Hepatocyte (in vitro differentiated cells): ENCODE measurements around the gene CORO2B. TPM values are rescaled to one million over a fixed set of nuclear protein-coding genes. Genes with fewer than 3 reads are reported as not detected.

ENCODE experiments used
- DNase-seq: peaks from one replicate; pipeline ENCODE4 v3.0.0-alpha.2; 2016; ENCODE audit warnings: low spot score
- H2AFZ ChIP-seq: fragments of 200-600 bp; sonication (generic); 2 replicates; pipeline ENCODE4 v1.6.0; 2016; ENCODE audit warnings: antibody characterized with exemption, mild to moderate bottlenecking
- H3K27ac ChIP-seq: fragments of 200-600 bp; sonication (generic); 2 replicates; pipeline ENCODE4 v1.5.1; 2016; ENCODE audit warnings: mild to moderate bottlenecking
- H3K27me3 ChIP-seq: fragments of 200-600 bp; sonication (generic); 2 replicates; pipeline ENCODE4 v1.6.1; 2016
- H3K36me3 ChIP-seq: fragments of 200-600 bp; sonication (generic); replicated peaks from 2 replicates; pipeline ENCODE4 v1.5.1; 2016; ENCODE audit warnings: low read depth; ENCODE audit not compliant: insufficient read depth
- H3K4me1 ChIP-seq: fragments of 200-600 bp; sonication (generic); 2 replicates; pipeline ENCODE4 v1.5.1; 2016; ENCODE audit warnings: mild to moderate bottlenecking, moderate library complexity; ENCODE audit not compliant: insufficient read depth
- H3K4me2 ChIP-seq: fragments of 200-600 bp; sonication (generic); 2 replicates; pipeline ENCODE4 v1.6.0; 2016
- H3K4me3 ChIP-seq: fragments of 200-600 bp; sonication (generic); 2 replicates; pipeline ENCODE4 v1.5.1; 2016; ENCODE audit warnings: mild to moderate bottlenecking
- H3K79me2 ChIP-seq: fragments of 200-600 bp; sonication (generic); 2 replicates; pipeline ENCODE4 v1.6.0; 2017; ENCODE audit warnings: mild to moderate bottlenecking
- H3K9me2 ChIP-seq: fragments of 200-600 bp; sonication (generic); replicated peaks from 2 replicates; pipeline ENCODE4 v1.6.0; 2017; ENCODE audit warnings: mild to moderate bottlenecking; ENCODE audit not compliant: insufficient read depth
- H3K9me3 ChIP-seq: fragments of 200-600 bp; sonication (generic); 2 replicates; pipeline ENCODE4 v1.5.1; 2016; ENCODE audit warnings: low read depth, mild to moderate bottlenecking
- H4K20me1 ChIP-seq: fragments of 200-600 bp; sonication (generic); 2 replicates; pipeline ENCODE4 v1.6.0; 2016; ENCODE audit warnings: mild to moderate bottlenecking; ENCODE audit not compliant: insufficient read depth, poor library complexity, severe bottlenecking
- CTCF ChIP-seq: fragments of 200-600 bp; sonication (generic); IDR thresholded peaks from 2 replicates; pipeline ENCODE4 v1.5.1; 2016; ENCODE audit warnings: antibody characterized with exemption, mild to moderate bottlenecking; ENCODE audit not compliant: poor library complexity
- EZH2 ChIP-seq: fragments of 200-600 bp; sonication (generic); IDR thresholded peaks from 2 replicates; pipeline ENCODE4 v1.6.1; 2016; ENCODE audit warnings: antibody characterized with exemption, mild to moderate bottlenecking, borderline replicate concordance
- EZH2phosphoT487 ChIP-seq: fragments of 200-600 bp; sonication (generic); IDR thresholded peaks from one replicate; pipeline ENCODE4 v1.6.1; 2018; ENCODE audit warnings: antibody characterized with exemption, mild to moderate bottlenecking, low read depth, moderate library complexity; ENCODE audit not compliant: unreplicated experiment, severe bottlenecking
- WGBS: methylation state at CpG from one replicate; pipeline ENCODE4 v1.1.6; 2016; ENCODE audit warnings: low lambda C conversion rate; ENCODE audit errors: missing lambda C conversion rate; 5-methylcytosine and 5-hydroxymethylcytosine counted together
- polyA plus RNA-seq: library from polyadenylated mRNA; unstranded; fragments of >200 nt; fragmentation: Nextera tagmentation; extraction: Ambion mirVana; gene quantifications from 2 replicates; pipeline ENCODE4 v1.2.1, GENCODE V29; 2016
- total RNA-seq: library from RNA; depleted of rRNA; stranded (reverse); fragments of >200 nt; gene quantifications from 2 replicates; pipeline ENCODE4 v1.2.3, GENCODE V29; 2014

CORO2B gene
- total and polyA plus RNA-seq, 2 experiments from 2014 or later = 2.9 to 5.1 TPM

- DNase-seq = no peak
- Histone ChIP-seq H3K4me3 (no peak overlapping the region), H3K9me3 (no peaks in the 10 kb centered on the region), H3K27ac (no peak overlapping the region), H3K4me1 (peaks cover 9% of the 10 kb centered on the region), H4K20me1 (no peaks in the 10 kb centered on the region), H2AFZ (no peak overlapping the region), H3K79me2 (no peaks in the 10 kb centered on the region), H3K27me3 (no peaks in the 10 kb centered on the region), H3K9me2 (no peaks in the 10 kb centered on the region), H3K36me3 (no peaks in the 10 kb centered on the region), H3K4me2 (no peak overlapping the region)
- WGBS = 86% methylated on average over 12 of the region's 12 CpGs
- no peak for TF ChIP-seq EZH2
- no peak for TF ChIP-seq EZH2phosphoT487
- TF ChIP-seq CTCF = no peak
Measured at GRCh38 chr15:68699124-68699880, 120.5 kb downstream of the CORO2B start.

GRCh38 chr15:68699881-68700454, 121.2 kb downstream of the CORO2B start:
- Histone ChIP-seq H3K27me3 (no peaks in the 10 kb centered on the region), H3K4me2 (peak overlapping the region; percentile 54), H3K27ac (peak overlapping the region; percentile 44), H3K4me1 (peaks cover 9% of the 10 kb centered on the region), H3K4me3 (no peak overlapping the region), H3K79me2 (no peaks in the 10 kb centered on the region), H3K36me3 (no peaks in the 10 kb centered on the region), H4K20me1 (no peaks in the 10 kb centered on the region), H3K9me2 (no peaks in the 10 kb centered on the region), H3K9me3 (no peaks in the 10 kb centered on the region), H2AFZ (no peak overlapping the region)
- TF ChIP-seq EZH2phosphoT487 (no peak), EZH2 (no peak), CTCF (no peak)
- 86% methylated on average over 12 of the region's 12 CpGs for WGBS
- DNase-seq = no peak

GRCh38 chr15:68700455-68701123, 121.8 kb downstream of the CORO2B start:
- TF ChIP-seq CTCF (no peak), EZH2phosphoT487 (no peak), EZH2 (no peak)
- H3K36me3 ChIP-seq = no peaks in the 10 kb centered on the region
- no peaks in the 10 kb centered on the region for H3K79me2 ChIP-seq
- H3K4me1 ChIP-seq = peaks cover 9% of the 10 kb centered on the region
- H2AFZ ChIP-seq = no peak overlapping the region
- peak; percentile 81 for DNase-seq
- peak overlapping the region; percentile 49 for H3K27ac ChIP-seq
- H3K4me2 ChIP-seq = peak overlapping the region; percentile 54
- no peaks in the 10 kb centered on the region for H4K20me1 ChIP-seq
- no peaks in the 10 kb centered on the region for H3K27me3 ChIP-seq
- H3K4me3 ChIP-seq = no peak overlapping the region
- 28% methylated on average over 18 of the region's 19 CpGs for WGBS
- no peaks in the 10 kb centered on the region for H3K9me2 ChIP-seq
- no peaks in the 10 kb centered on the region for H3K9me3 ChIP-seq
